CD4-positive, alpha-beta T cell (primary cell): Measurements from ENCODE around the gene TIMP4. TPM values are rescaled to one million over a fixed set of nuclear protein-coding genes. Genes with fewer than 3 reads are reported as not detected.

Experiments
- ATAC-seq: fragments of 200-7000 bp; cut with Tn5 transposase; one replicate; pipeline ENCODE4 v1.10.0; 2022; ENCODE audit warnings: mild to moderate bottlenecking; ENCODE audit not compliant: poor library complexity
- CTCF ChIA-PET: fragments of 350-600 bp; sonication (Branson Sonifier 250); formaldehyde crosslinking; loops from one replicate; lab custom pipeline; 2021; ENCODE audit warnings: antibody characterized with exemption, inconsistent platforms; lab: Charles Lee
- POLR2A ChIA-PET: fragments of 350-600 bp; sonication (Branson Sonifier 250); formaldehyde crosslinking; loops from one replicate; lab custom pipeline; 2021; ENCODE audit warnings: antibody characterized with exemption, inconsistent platforms; lab: Charles Lee
- DNase-seq, 14 experiments: peaks; one replicate each; pipeline ENCODE4 v3.0.0-alpha.2; 2013 to 2020; ENCODE audit warnings: mixed read lengths in 2 of 14
- H3K27ac ChIP-seq, 2 donors: one replicate each; pipeline versions ENCODE4 v1.5.1 to v1.7.0; 2013; ENCODE audit warnings: low read length in 2 of 2, low read depth in 1 of 2, mild to moderate bottlenecking in 1 of 2
- H3K27me3 ChIP-seq, 2 experiments: 1 replicate in 1 of 2; 2 replicates in 1 of 2; pipeline versions ENCODE4 v1.6.1 to v1.7.0; 2013; ENCODE audit warnings: low read length in 2 of 2, control low read depth in 1 of 2, mild to moderate bottlenecking in 1 of 2, moderate library complexity in 1 of 2; ENCODE audit not compliant: insufficient read depth in 2 of 2, control insufficient read depth in 1 of 2
- H3K36me3 ChIP-seq: one replicate; pipeline ENCODE4 v1.6.1; 2013; ENCODE audit warnings: low read length, control low read depth; ENCODE audit not compliant: insufficient read depth
- H3K4me1 ChIP-seq: one replicate; pipeline ENCODE4 v1.6.1; 2013; ENCODE audit warnings: low read length, control low read depth; ENCODE audit not compliant: insufficient read depth
- H3K4me3 ChIP-seq: one replicate; pipeline ENCODE4 v1.5.1; 2013; ENCODE audit warnings: mild to moderate bottlenecking, low read length, moderate library complexity
- H3K9me3 ChIP-seq, 2 experiments: 1 replicate in 1 of 2; 2 replicates in 1 of 2; pipeline versions ENCODE4 v1.6.1 to v1.7.0; 2013; ENCODE audit warnings: low read length in 2 of 2, mild to moderate bottlenecking in 2 of 2, control low read depth in 1 of 2, moderate library complexity in 1 of 2; ENCODE audit not compliant: control insufficient read depth in 1 of 2, insufficient read depth in 1 of 2
- H3K27ac Mint-ChIP-seq: one replicate; pipeline ENCODE4 v1.8.0; 2020; ENCODE audit warnings: mixed read lengths
- H3K27me3 Mint-ChIP-seq: one replicate; pipeline ENCODE4 v1.8.0; 2021; ENCODE audit warnings: mixed read lengths
- H3K36me3 Mint-ChIP-seq: one replicate; pipeline ENCODE4 v1.8.0; 2021; ENCODE audit warnings: low read depth, mixed read lengths
- H3K4me1 Mint-ChIP-seq: one replicate; pipeline ENCODE4 v1.8.0; 2021; ENCODE audit warnings: low read depth, mixed read lengths
- H3K4me3 Mint-ChIP-seq: one replicate; pipeline ENCODE4 v1.8.0; 2020; ENCODE audit warnings: mild to moderate bottlenecking, mixed read lengths
- H3K9me3 Mint-ChIP-seq: one replicate; pipeline ENCODE4 v1.8.0; 2020; ENCODE audit warnings: mixed read lengths
- intact Hi-C, 2 experiments: fragments of 100-400 bp; cut with DNase I in 1 of 2; cut with micrococcal nuclease in 1 of 2; formaldehyde crosslinking; loops; one replicate each; pipeline versions ENCODE4 v1.15.1 to v1.9.0; 2023 to 2025; cut with DNase I, micrococcal nuclease
- total RNA-seq, 174 experiments: library from RNA in 2 of 174; stranded (reverse) in 2 of 174; gene quantifications; one replicate each; pipeline ENCODE4 v1.2.3 and lab custom pipeline; 2021 to 2026
- TF ChIP-seq, protein P1 (sequence below): fragments of 200-600 bp; IDR thresholded peaks from one replicate; pipeline ENCODE4 v1.8.0; 2022; ENCODE audit warnings: antibody characterized with exemption, mild to moderate bottlenecking

The TIMP4 gene
- total RNA-seq, 2 experiments from 2014 or later, result not detected

DNA sequence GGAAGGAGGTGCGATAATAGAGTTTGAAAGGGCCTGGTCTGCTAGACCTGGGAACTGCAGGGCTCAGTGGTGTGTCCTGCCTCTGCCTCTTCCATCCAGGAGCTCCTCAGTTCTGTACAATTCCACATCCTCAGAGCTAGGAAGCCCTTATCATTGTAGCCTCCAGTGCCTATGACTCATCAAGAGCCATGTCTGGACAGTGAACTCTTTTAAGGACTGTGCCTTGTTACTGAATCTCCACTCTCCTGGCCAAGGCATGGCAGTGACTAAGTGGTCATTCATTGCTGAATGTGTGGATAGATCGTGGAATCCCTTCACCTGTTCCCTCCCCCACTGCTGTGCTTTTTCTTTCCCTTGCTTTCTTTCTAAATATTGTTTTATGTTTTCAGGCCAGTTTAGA is 2.9 kb downstream of the TIMP4 start:
- H3K27ac ChIP-seq, result no peak overlapping the region
- Mint-ChIP-seq H3K4me1 (no peaks in the 10 kb centered on the region), H3K27ac (no peak overlapping the region), H3K4me3 (no peak overlapping the region), H3K36me3 (no peaks in the 10 kb centered on the region), H3K27me3 (peaks cover 4% of the 10 kb centered on the region), H3K9me3 (no peaks in the 10 kb centered on the region)
- ChIA-PET CTCF (no interaction called here), POLR2A (no interaction called here)
- TF ChIP-seq, protein P1, sequence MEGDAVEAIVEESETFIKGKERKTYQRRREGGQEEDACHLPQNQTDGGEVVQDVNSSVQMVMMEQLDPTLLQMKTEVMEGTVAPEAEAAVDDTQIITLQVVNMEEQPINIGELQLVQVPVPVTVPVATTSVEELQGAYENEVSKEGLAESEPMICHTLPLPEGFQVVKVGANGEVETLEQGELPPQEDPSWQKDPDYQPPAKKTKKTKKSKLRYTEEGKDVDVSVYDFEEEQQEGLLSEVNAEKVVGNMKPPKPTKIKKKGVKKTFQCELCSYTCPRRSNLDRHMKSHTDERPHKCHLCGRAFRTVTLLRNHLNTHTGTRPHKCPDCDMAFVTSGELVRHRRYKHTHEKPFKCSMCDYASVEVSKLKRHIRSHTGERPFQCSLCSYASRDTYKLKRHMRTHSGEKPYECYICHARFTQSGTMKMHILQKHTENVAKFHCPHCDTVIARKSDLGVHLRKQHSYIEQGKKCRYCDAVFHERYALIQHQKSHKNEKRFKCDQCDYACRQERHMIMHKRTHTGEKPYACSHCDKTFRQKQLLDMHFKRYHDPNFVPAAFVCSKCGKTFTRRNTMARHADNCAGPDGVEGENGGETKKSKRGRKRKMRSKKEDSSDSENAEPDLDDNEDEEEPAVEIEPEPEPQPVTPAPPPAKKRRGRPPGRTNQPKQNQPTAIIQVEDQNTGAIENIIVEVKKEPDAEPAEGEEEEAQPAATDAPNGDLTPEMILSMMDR, result no peak
- peaks cover 0 to 4% of the 10 kb centered on the region in 2 experiments for H3K27me3 ChIP-seq
- no peak for DNase-seq
- H3K4me3 ChIP-seq, result no peak overlapping the region
- H3K9me3 ChIP-seq, result no peaks in the 10 kb centered on the region
- no peaks in the 10 kb centered on the region for H3K36me3 ChIP-seq
- intact Hi-C loops, result no loop called here
- no peaks in the 10 kb centered on the region for H3K4me1 ChIP-seq
- no peak for ATAC-seq

DNA sequence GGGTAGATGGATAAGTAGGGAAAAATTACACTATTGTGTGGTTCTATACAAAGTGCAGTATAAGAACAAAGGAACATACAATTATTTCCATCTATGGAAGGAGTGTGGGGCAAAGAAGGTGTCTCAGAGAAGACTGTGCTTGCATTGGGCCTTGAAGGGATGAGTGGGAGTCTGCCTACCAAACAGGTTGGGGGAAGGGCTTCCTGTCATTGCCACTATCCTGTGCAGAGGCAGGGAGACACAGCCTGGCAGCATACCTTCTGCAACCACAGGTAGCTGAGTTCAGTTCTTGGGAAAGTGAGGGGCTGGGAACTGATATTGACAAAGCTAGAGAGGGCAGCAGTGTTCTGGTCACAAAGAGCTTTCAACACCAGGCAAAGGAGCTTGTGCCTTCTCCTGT is 3.4 kb downstream of the TIMP4 start:
- CTCF ChIA-PET, result no interaction called here
- intact Hi-C loops, result no loop called here
- Mint-ChIP-seq H3K9me3 (no peaks in the 10 kb centered on the region), H3K36me3 (no peaks in the 10 kb centered on the region), H3K4me3 (no peak overlapping the region), H3K27ac (no peak overlapping the region), H3K27me3 (peaks cover 4% of the 10 kb centered on the region), H3K4me1 (no peaks in the 10 kb centered on the region)
- Histone ChIP-seq H3K27ac (no peak overlapping the region), H3K4me3 (no peak overlapping the region), H3K9me3 (no peaks in the 10 kb centered on the region), H3K4me1 (no peaks in the 10 kb centered on the region), H3K36me3 (no peaks in the 10 kb centered on the region), H3K27me3 (peaks cover 0 to 4% of the 10 kb centered on the region in 2 experiments)
- DNase-seq (no peak), ATAC-seq (no peak)
- POLR2A ChIA-PET, result no interaction called here
- TF ChIP-seq, protein P1, result no peak

DNA sequence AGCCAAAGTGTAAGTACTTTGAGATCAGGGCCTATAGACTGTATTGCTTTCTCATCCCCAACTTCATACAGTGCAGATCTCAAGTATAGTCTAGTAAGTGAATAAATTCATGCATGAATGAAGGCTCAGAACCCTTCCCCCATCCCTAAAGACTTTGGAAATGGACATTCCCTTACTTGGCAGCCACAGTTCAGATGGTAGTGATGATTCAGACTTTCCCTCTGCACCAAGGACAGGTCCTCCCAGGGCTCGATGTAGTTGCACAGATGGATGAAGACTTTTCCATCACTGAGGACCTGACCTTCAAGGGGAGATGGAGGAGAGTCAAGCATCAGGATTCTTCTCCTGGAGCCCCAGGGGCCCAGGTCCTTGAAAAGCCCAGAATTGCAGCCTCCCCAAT is 4.6 kb downstream of the TIMP4 start:
- CTCF ChIA-PET, result no interaction called here
- no peaks in the 10 kb centered on the region for H3K36me3 Mint-ChIP-seq
- DNase-seq, result no peak
- no peaks in the 10 kb centered on the region for H3K4me1 Mint-ChIP-seq
- no peaks in the 10 kb centered on the region for H3K9me3 Mint-ChIP-seq
- H3K36me3 ChIP-seq, result no peaks in the 10 kb centered on the region
- POLR2A ChIA-PET, result no interaction called here
- ATAC-seq, result no peak
- peaks cover 0 to 4% of the 10 kb centered on the region in 2 experiments for H3K27me3 ChIP-seq
- H3K27me3 Mint-ChIP-seq, result peaks cover 4% of the 10 kb centered on the region
- H3K4me3 ChIP-seq, result no peak overlapping the region
- no peaks in the 10 kb centered on the region for H3K9me3 ChIP-seq
- no peak overlapping the region for H3K27ac Mint-ChIP-seq
- no peak overlapping the region for H3K4me3 Mint-ChIP-seq
- no peaks in the 10 kb centered on the region for H3K4me1 ChIP-seq
- TF ChIP-seq, protein P1, result no peak
- intact Hi-C loops, result no loop called here
- no peak overlapping the region for H3K27ac ChIP-seq
